Keratinocyte (primary cell): Measurements from ENCODE around the gene REG3A. TPM values are rescaled to one million over a fixed set of nuclear protein-coding genes. Genes with fewer than 3 reads are reported as not detected.

Source experiments
- DNase-seq: peaks from one replicate; pipeline ENCODE4 v3.0.0-alpha.2; 2011; ENCODE audit warnings: low read depth, missing footprints, low spot score
- FAIRE-seq: peaks from 2 replicates; lab custom pipeline; 2011; peaks lifted over from hg19 to GRCh38; lab: Jason Lieb, UNC
- H2AFZ ChIP-seq: 2 replicates; pipeline ENCODE4 v1.6.0; 2012; ENCODE audit warnings: low read length, control low read depth, inconsistent platforms; ENCODE audit not compliant: control insufficient read depth
- H3K27ac ChIP-seq: 2 replicates; pipeline ENCODE4 v1.5.1; 2011; ENCODE audit warnings: low read length; ENCODE audit not compliant: control insufficient read depth, insufficient read depth
- H3K27me3 ChIP-seq: 3 replicates; pipeline ENCODE4 v1.6.0; 2011; ENCODE audit warnings: low read length; ENCODE audit not compliant: control insufficient read depth, insufficient read depth; ENCODE audit errors: extremely low read depth
- H3K36me3 ChIP-seq, 2 experiments: 2 replicates in 1 of 2; 3 replicates in 1 of 2; pipeline ENCODE4 v1.5.1; 2011; ENCODE audit warnings: low read length in 2 of 2, mild to moderate bottlenecking in 1 of 2; ENCODE audit not compliant: control insufficient read depth in 2 of 2, insufficient read depth in 2 of 2; ENCODE audit errors: extremely low read depth in 1 of 2
- H3K4me1 ChIP-seq: 3 replicates; pipeline ENCODE4 v1.5.1; 2011; ENCODE audit warnings: low read length; ENCODE audit not compliant: control insufficient read depth, insufficient read depth; ENCODE audit errors: extremely low read depth
- H3K4me2 ChIP-seq: 3 replicates; pipeline ENCODE4 v1.6.0; 2011; ENCODE audit warnings: low read depth, low read length; ENCODE audit not compliant: control insufficient read depth, insufficient read depth; ENCODE audit errors: extremely low read depth
- H3K4me3 ChIP-seq, 3 experiments: fragments of 200-600 bp in 1 of 3; sonication (generic) in 1 of 3; 2 replicates in 2 of 3; 3 replicates in 1 of 3; pipeline ENCODE4 v1.5.1; 2011 to 2016; ENCODE audit warnings: low read length in 3 of 3, mild to moderate bottlenecking in 3 of 3, control low read depth in 2 of 3, inconsistent platforms in 1 of 3, low read depth in 1 of 3, mixed read lengths in 1 of 3, mixed run types in 1 of 3, moderate library complexity in 1 of 3; ENCODE audit not compliant: control insufficient read depth in 2 of 3, insufficient read depth in 2 of 3; ENCODE audit errors: extremely low read depth in 1 of 3
- H3K79me2 ChIP-seq: 2 replicates; pipeline ENCODE4 v1.6.0; 2012; ENCODE audit warnings: low read length; ENCODE audit not compliant: control insufficient read depth, insufficient read depth
- H3K9ac ChIP-seq: 3 replicates; pipeline ENCODE4 v1.6.0; 2011; ENCODE audit warnings: low read length; ENCODE audit not compliant: control insufficient read depth, insufficient read depth; ENCODE audit errors: extremely low read depth
- H3K9me1 ChIP-seq: 3 replicates; pipeline ENCODE4 v1.6.0; 2011; ENCODE audit warnings: low read length; ENCODE audit not compliant: control insufficient read depth, insufficient read depth; ENCODE audit errors: extremely low read depth
- H3K9me3 ChIP-seq: 2 replicates; pipeline ENCODE4 v1.5.1; 2012; ENCODE audit warnings: low read depth, low read length; ENCODE audit not compliant: control insufficient read depth
- H4K20me1 ChIP-seq: 3 replicates; pipeline ENCODE4 v1.6.0; 2011; ENCODE audit warnings: low read length; ENCODE audit not compliant: control insufficient read depth, insufficient read depth; ENCODE audit errors: extremely low read depth
- EZH2 ChIP-seq: IDR thresholded peaks from one replicate; pipeline ENCODE4 v1.6.1; 2012; ENCODE audit warnings: inconsistent platforms, mild to moderate bottlenecking, low read length, moderate library complexity
- dilution Hi-C: fragments of 300-500 bp; cut with MboI; formaldehyde crosslinking; loops from one replicate; pipeline ENCODE4 v1.7.0; 2020; ENCODE audit warnings: low sequenced_read_pairs; ENCODE audit not compliant: extremely low pct_ligation_motif_present
- polyA plus RNA-seq, 5 experiments: library from polyadenylated mRNA; depleted of rRNA in 3 of 5; stranded (reverse) in 3 of 5; stranded (forward) in 1 of 5; unstranded in 1 of 5; fragments of >200 nt; gene quantifications; 1 replicate in 1 of 5; 2 replicates in 3 of 5; 3 replicates in 1 of 5; pipeline versions ENCODE4 v1.2.1 to v1.2.3, GENCODE V29; 2011 to 2012; ENCODE audit warnings: missing spikeins in 2 of 5, low read depth in 1 of 5, low replicate concordance in 1 of 5
- TF ChIP-seq, protein P1 (sequence below), 3 experiments: IDR thresholded peaks in 1 of 3; conservative IDR thresholded peaks in 1 of 3; optimal IDR thresholded peaks in 1 of 3; 2 replicates in 2 of 3; 3 replicates in 1 of 3; pipeline versions ENCODE3 to v1.5.1; 2011; ENCODE audit warnings: low read length in 3 of 3, mild to moderate bottlenecking in 3 of 3, moderate library complexity in 2 of 3, control low read depth in 1 of 3, inconsistent platforms in 1 of 3; ENCODE audit not compliant: insufficient read depth in 2 of 3; ENCODE audit errors: extremely low read depth in 1 of 3

Gene REG3A
- polyA plus RNA-seq, 1 donor (not counting 4 experiments of a cell fraction or from before 2014, with no cell fraction given): not detected

DNA sequence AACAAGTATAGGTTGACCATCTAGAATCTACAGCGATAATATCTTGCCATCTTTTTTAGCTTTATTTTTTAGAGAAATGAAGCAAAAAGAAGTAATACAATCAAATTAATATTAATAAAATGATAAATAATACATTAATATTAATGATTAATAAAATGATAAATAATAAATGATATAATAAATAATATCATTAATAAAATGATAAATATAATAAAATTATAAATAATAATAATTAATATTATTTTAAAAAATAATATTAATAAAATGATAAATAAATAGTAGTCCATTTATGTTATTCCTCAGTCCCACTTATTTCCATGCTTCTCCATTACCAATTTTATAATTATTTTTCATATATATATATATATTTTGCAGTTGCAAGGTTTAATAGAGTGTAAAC lies 3.2 kb upstream of the REG3A start:
- Histone ChIP-seq H3K27ac (no peak overlapping the region), H3K4me3 (no peak overlapping the region), H2AFZ (no peak overlapping the region), H3K9me3 (no peaks in the 10 kb centered on the region), H3K36me3 (no peaks in the 10 kb centered on the region), H4K20me1 (no peaks in the 10 kb centered on the region), H3K4me1 (no peaks in the 10 kb centered on the region), H3K27me3 (no peaks in the 10 kb centered on the region), H3K9ac (no peak overlapping the region), H3K9me1 (no peaks in the 10 kb centered on the region), H3K79me2 (no peaks in the 10 kb centered on the region), H3K4me2 (no peak overlapping the region)
- TF ChIP-seq, protein P1, sequence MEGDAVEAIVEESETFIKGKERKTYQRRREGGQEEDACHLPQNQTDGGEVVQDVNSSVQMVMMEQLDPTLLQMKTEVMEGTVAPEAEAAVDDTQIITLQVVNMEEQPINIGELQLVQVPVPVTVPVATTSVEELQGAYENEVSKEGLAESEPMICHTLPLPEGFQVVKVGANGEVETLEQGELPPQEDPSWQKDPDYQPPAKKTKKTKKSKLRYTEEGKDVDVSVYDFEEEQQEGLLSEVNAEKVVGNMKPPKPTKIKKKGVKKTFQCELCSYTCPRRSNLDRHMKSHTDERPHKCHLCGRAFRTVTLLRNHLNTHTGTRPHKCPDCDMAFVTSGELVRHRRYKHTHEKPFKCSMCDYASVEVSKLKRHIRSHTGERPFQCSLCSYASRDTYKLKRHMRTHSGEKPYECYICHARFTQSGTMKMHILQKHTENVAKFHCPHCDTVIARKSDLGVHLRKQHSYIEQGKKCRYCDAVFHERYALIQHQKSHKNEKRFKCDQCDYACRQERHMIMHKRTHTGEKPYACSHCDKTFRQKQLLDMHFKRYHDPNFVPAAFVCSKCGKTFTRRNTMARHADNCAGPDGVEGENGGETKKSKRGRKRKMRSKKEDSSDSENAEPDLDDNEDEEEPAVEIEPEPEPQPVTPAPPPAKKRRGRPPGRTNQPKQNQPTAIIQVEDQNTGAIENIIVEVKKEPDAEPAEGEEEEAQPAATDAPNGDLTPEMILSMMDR (optimal IDR thresholded peaks at IDR 0.05 in 1 of 3, IDR thresholded peaks at IDR 0.05 in 1 of 3, conservative IDR thresholded peaks at IDR 0.05 in 1 of 3; ENCODE audit: extremely low read depth in 1 of 3, insufficient read depth in 2 of 3, low read length in 3 of 3): no peak
- TF ChIP-seq EZH2: no peak
- DNase-seq (no peak), FAIRE-seq (no peak)
- dilution Hi-C loops: no loop called here

DNA sequence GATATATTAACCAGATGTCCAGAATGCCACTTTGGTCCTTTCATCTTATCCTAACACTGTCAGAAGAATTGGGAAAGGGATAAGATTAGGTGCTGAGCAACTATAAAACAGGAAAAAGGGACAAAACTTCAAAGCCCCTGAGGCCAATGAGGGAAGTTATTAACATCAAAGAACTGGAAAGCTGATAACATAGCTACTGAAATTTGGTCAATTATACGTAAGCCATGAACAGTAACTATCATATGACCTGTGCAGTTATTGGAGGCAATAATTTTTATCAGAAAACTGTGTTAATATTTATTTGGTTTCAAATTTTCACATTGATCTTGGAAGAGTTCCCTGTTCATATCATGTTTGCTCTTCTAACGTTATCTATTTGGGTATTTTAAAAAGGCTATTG lies 2.6 kb upstream of the REG3A start:
- Histone ChIP-seq H4K20me1 (no peaks in the 10 kb centered on the region), H3K4me3 (no peak overlapping the region), H3K36me3 (no peaks in the 10 kb centered on the region), H3K27me3 (no peaks in the 10 kb centered on the region), H3K9me3 (no peaks in the 10 kb centered on the region), H3K4me2 (no peak overlapping the region), H3K4me1 (no peaks in the 10 kb centered on the region), H3K79me2 (no peaks in the 10 kb centered on the region), H3K9ac (no peak overlapping the region), H2AFZ (no peak overlapping the region), H3K9me1 (no peaks in the 10 kb centered on the region), H3K27ac (no peak overlapping the region)
- dilution Hi-C loops: no loop called here
- TF ChIP-seq, protein P1 (optimal IDR thresholded peaks at IDR 0.05 in 1 of 3, IDR thresholded peaks at IDR 0.05 in 1 of 3, conservative IDR thresholded peaks at IDR 0.05 in 1 of 3; ENCODE audit: extremely low read depth in 1 of 3, insufficient read depth in 2 of 3, low read length in 3 of 3): no peak
- no peak for TF ChIP-seq EZH2
- no peak for DNase-seq
- no peak for FAIRE-seq
